Measurements from ENCODE around the gene AFP.

DNA sequence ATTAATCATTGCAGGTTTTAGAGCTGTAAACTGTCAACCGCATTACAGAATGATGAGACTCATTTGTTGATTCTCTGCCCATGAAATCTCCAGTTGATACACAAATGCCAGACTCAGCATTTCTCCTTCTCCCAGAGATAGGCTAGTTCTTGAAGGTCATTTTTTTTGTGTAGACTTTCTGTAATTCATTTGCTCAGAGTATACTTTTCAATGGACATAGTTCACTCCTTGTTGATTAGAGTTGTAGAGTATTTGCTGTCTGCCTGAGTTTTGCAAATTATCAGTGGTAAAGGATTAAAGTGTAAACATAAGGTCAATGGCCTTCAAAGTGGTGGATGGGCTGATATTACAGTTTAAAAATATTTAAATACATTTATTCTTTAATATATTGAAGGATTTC, 47.1 kb upstream of the AFP start:
- TF ChIP-seq, protein P1, sequence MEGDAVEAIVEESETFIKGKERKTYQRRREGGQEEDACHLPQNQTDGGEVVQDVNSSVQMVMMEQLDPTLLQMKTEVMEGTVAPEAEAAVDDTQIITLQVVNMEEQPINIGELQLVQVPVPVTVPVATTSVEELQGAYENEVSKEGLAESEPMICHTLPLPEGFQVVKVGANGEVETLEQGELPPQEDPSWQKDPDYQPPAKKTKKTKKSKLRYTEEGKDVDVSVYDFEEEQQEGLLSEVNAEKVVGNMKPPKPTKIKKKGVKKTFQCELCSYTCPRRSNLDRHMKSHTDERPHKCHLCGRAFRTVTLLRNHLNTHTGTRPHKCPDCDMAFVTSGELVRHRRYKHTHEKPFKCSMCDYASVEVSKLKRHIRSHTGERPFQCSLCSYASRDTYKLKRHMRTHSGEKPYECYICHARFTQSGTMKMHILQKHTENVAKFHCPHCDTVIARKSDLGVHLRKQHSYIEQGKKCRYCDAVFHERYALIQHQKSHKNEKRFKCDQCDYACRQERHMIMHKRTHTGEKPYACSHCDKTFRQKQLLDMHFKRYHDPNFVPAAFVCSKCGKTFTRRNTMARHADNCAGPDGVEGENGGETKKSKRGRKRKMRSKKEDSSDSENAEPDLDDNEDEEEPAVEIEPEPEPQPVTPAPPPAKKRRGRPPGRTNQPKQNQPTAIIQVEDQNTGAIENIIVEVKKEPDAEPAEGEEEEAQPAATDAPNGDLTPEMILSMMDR (IDR thresholded peaks at IDR 0.05; ENCODE audit: insufficient read depth, low read length, poor library complexity, severe bottlenecking): no peak
- no peak for TF ChIP-seq EZH2phosphoT487 (conservative IDR thresholded peaks at IDR 0.05; ENCODE audit: low read length)
